ENCODE measurements around the gene MDM4.

Gene MDM4

DNA sequence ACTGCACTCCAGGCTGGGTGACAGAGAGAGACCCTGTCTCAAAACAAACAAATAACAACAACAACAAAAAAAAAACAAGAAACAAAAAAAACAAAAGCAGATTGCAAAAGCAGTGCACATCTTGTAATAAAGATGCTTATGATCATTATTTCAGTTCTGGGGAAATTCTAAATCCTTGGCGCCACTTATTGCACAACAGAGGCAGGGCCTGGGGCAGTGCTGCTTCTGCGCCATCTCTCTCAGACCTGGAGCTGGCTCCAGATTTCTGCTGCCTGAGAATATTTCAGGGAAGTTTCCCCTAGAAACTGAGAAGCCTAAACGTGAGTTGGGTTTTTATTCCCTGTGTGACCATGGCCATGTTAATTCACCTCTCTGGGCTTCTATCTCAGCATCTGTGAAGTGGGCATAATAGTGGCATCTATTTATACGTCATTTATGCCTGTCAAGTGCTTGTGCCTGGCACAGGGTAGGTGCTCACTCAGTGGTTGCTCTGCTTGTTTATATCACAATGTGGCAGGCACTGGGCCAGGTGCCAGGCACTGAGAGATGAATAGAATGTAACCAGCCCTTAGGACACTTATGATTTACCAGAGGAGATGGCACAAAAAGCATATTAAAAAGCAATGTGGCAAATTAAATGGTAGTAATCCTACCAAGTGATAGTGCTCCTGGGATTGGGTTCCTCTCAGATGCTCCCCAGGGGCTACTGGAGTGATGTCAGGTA lies 67.9 kb downstream of the MDM4 start:
- peak; percentile 59 for DNase-seq

DNA sequence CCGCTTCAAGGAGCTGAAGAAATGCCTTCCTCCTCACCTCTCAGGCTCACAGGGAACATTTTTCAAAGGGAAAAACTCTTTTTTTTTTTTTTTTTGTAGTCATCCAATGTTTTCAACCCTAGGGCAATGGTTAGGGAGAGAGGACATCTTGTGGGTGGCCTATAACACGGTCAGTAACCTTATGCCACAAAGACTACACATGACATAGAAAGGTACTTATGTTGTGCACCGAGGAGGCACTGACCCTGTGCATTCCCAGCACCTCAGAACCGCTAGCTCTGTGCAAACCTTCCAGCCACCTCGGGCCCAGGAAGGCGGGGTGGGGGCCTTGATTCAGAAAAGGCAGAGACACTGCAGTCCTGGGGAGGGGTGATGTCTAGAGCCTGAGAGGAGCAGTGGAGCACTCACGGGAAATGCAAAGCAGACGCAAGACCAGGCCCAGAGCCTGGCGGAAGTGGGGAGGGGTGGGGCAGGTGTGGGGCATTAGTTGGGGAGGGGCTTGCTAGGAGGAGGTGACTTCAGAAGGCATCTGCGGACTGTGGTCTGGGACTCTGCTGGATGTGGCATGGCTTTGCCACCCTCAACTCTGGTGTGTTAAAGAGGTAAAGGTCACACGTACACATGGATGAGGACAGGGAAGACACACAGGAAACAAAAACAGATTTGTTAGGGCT lies 68.6 kb downstream of the MDM4 start:
- no peak for DNase-seq

DNA sequence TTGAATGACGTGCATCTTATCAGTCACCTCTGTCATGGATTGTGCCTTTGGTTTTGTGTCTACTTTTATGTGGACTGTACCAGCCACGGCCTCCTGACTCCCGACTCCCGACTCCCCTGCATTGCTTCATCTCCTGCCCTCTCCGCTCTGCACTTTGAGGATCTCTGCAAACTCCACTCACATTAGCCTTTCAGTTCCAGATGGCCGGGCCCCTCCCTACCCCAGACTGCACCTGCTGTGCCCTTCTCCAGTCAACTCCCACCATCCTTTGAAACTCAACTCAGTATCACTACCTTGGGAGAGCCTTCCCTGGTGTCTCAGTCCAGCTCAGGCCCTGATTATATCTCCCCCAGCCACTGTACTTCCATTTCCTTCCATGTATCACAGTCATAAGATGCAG lies 71.4 kb downstream of the MDM4 start:
- no peak for DNase-seq

DNA sequence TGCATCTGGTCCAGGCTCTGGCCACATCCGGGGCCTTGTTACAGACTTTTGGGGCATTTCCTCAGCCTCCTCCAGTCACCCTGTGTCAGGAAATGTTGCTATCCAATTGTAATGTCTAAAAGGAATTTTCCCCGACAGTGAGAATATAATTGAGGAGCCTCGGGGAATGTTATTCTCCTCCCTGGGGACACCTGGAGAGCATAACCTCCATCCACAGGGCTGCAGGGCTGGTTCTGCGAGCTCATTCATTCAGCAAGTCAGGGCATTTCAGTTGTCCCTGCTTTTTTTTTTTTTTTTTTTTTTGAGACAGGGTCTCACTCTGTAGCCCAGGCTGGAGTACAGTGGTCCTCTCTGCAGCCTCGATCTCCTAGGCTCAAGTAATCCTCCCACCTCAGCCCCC lies 72.6 kb downstream of the MDM4 start:
- no peak for DNase-seq

DNA sequence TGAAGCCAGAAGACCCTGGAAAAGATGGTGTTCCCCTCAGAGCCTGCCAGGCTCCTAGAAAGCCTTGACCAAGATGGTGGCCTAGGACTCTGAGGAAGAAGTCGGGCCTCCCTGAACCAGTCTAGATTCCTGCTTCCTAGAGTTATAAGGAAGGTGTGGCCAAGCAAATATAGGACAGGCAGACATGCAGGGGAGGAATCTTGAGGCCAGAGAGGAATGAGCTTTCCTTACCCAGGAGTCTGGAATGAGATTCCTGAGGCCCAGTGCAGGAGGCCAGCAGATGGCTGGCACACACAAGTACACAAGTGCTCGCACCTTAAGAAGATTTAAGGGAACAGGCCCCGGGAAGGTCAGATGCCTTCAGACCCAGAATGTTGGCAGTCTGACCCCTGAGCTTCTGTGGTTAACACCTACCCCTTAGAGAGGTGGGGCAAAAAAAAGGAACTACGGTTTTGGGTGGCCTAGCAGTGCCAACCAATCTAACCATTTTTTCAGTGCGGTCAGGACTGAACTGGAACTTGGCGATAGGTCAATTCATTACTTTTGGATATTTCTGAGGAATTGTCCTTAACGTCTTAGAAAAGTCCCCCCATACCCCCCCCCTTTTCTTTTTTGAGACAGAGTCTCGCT lies 73.3 kb downstream of the MDM4 start:
- peak; percentile 38 for DNase-seq

DNA sequence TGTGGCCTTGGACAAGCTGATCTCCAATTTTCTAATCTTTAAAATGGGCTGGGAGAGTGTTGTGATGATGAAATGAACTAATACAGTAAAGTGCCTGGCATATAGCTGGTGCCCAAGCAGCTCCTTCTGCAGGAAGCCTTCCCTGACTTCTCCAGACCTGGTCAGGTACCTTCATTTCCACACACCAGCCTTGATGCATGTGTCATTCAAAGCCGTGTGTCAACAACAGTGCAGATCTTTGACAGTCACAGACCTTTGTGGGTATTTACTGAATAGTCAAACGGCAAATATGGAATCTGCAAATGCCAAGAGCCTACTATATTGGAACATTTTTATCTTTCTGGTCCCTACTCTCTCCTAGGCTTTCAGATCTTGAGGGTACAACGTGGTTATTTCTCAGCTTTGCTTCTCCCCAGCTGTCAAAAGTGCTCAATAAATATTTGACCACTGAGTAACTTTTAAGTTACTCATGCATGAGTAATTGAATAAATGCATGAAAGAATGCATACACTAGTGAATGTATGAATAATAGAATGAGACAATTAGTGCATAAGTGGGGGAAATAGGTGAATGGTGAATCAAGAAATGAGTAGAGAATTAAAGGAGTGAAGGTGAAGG lies 75.4 kb downstream of the MDM4 start:
- DNase-seq, result no peak

DNA sequence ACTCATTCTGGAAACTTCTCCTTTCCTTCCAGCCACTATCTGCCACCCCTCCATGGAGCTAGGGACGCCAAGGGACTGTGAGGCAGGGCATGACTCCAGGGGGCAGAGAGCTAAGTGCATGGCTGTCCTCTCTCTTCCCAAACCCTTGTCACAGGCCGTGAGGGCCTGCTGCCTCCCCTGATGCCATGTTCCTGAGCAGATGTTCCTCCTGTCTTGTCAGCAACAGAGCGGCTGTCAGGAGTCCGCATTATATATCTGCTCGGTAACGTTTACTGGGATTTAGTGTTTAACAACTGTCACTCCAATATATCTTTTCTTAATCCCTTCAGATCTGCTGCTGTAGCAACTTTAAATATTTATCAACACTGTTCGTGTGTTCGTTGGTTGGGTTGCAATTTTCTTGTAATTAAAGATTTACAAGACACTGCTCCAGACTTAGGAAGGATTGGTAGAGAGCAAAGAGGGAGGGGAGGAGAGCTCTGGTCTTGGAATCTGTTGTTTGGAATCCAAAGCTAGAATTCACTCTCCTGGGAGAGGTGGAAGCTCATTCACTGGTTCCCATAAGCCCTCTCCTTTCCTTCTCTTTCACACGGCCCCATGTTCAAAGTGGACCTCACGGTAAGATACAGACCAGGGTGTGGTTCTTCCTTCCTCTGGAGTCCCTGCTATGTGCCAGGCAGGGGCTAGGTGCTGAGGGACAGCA lies 76.2 kb downstream of the MDM4 start:
- DNase-seq, result no peak

DNA sequence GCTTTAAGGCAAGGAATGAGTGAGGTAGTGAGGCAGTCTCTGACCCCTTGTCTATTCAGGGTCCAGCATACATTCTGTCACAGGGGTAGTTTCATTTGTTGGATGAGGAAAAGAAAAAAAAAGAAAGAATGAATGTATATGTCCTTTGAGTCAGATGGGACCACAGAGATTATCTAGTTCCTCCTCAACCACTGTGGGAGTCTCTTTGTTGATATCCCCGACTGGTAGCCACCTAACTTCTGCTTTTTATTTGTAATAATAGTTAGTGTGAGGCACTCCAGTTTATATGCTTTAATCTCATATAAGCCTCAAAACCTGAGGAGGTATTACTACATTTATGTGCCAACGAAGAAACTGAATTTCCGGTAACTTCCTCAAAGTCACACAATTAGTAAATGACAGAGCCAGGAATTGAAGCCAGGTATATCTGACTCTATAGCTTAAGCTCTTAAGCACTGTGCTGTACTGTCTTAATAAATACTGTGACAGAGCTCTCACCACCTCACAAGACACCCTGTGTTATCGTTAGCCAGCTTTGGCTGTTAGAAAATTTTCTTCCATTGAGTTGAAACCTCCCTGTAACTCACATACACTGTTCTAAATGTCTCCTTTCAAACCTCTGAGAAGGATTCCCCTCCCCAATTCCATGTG lies 82.2 kb downstream of the MDM4 start:
- peak; percentile 98 for DNase-seq

DNA sequence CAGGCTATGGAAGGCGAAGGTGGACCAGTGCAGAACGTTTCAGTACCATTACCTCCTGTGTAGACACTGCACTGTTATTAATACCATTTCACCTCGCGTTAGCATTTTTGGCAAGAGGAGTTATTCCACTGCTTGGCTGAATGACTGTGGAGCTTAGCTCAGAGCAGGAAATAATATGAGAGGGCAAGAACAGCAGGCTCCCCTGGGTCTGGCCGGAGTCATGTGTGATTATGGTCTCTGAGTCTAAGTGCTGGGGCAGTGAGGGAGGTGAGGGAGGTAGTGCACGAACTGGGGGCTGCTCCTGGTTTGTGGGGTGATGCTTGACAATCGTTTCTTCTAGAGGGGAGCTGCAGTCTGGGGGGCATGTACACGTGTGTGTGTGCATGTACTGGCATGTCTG lies 82.9 kb downstream of the MDM4 start:
- DNase-seq, result no peak

DNA sequence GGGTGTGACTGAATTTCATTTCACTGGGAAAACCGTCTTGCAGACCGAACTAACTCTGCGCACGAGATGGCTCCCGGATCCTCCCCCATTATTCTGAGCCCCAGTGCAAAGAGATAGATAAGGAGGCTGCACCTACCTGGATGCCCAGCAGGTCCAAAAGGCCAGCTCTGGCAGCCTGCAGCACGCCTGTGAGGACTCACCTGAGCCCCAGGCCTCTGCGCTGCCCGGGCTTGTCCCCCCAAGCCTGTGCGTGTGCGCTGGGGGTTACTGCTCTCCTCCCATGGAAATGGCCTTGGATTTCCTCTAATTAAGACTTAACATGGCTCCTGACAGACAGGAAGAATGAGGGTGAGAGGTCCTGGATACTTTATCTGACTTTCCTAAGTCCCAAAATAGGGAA lies 83.4 kb downstream of the MDM4 start:
- no peak for DNase-seq

DNA sequence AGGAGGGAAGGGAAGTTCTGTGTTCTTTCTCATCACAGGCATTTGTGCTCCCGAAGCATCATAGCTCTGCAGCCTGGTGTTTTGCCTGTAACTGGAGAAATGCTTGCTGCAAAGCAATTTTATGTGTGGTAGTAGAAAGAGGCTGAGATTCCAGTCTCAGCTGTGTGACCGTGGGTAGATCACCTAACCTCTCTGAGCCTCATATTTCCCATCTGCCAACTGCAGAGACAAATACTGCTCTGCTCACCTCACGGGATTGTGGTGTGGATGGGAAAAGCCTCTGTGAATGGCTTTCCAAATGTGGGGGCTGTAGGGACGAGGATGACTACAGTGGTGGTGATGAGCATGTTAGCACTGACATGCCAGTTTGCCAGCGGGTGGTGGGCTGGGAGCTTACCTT lies 84.0 kb downstream of the MDM4 start:
- no peak for DNase-seq

DNA sequence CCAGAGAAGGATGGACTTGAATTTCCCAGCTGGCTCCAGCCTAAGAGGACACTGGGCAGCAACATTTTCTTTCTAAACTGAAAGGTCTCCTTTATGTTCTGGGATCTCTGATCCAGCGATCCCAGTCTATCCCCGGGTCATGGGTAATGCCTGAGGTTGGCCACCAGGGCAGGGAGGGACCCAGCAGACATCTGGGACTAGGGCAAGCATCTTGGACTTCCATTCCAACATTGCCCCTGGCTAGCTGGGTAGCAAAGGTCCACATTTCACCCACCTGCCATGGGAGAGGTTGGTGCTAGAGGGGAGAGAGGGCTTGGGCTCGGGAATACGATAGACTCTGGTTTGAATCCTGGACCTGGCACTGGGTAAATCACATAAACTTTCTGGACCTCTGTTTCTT lies 84.8 kb downstream of the MDM4 start:
- DNase-seq, result no peak

DNA sequence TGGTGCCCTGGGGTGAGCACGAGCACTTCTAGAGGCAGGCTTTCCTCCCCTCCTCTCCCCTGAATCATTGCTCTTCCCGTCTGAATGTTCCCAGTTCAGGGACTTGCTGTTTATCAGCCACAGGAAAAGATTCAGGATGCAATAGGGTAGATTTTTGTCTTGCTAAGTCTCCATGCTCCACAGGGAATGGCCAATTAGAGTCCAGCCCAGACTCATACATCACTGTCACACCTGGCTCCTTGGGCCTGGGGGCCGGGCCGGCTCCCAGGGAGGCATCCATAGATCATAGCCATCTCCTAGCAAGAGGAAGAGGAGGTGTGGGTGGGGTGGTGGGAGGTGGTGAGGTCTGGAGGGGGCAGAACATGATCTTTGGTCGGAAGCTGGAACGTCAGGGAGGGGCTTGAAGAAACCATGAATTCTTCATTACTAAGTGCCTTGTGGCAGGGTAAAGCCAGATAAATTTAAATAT lies 85.9 kb downstream of the MDM4 start:
- DNase-seq, result no peak

DNA sequence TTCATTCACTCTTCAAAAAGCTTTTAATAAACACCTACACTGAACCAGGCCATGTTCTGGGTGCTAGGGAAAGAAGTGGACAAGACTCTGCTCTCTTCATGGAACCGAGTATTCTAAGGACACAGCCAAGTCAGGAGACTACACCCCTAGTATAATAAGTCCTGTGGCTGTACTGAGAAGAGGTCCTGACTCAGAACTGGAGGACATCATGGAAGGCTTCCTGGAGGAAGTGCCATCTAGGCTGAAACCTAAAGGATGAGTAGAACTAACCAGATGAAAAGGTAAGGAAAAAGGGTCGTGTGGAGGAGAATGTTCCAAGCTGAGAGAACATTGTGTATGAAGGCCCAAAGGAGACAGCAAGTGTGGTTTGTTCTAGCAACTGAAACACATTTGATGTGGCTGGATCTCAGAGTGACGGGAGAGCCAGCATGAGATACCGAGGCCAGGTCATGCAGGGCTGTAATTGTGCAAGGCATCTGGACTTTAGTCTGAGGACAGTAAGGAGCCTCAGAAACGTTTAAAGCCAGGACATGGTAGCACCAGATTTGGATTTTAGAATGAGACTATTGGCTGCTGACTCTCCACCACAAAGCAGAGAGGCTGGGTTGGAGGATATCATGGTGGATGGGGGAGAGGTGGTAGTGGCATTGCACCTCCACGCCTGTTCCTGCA lies 86.8 kb downstream of the MDM4 start:
- DNase-seq, result no peak

DNA sequence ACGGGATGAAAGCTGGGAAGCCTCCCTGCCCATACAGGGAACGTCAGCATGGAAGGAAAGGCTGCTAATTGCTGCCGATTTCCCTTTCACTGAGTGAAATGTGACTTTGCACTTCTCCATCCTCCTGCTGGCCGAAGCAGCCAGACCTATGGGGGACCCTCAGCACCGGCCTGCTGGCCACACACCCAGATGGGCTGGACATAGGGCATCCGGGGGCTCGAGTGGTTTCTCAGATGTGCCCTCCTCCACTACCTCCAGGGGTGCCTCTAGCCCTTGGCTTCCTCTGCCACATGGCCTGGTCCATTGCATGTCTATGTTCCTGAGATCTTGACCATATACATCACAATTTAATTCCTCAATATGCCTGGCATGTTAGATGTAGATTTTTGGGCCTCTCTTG lies 89.6 kb downstream of the MDM4 start:
- no peak for DNase-seq
